A549 (cell line): Measurements from ENCODE around the gene ARAP1. TPM values are rescaled to one million over a fixed set of nuclear protein-coding genes. Genes with fewer than 3 reads are reported as not detected.

ENCODE experiments used
- ATAC-seq, 2 experiments: fragments of 200-7000 bp in 1 of 2; fragments of >200 bp in 1 of 2; cut with Nextera tagmentation in 1 of 2; cut with Tn5 transposase in 1 of 2; 3 replicates each; pipeline versions ENCODE4 v1.8.0 to v1.9.1; 2018 to 2020; ENCODE audit warnings: mild to moderate bottlenecking in 1 of 2, moderate library complexity in 1 of 2
- CTCF ChIA-PET: fragments of 300-600 bp; sonication (Branson Sonifier 250); formaldehyde crosslinking; extraction: SDS; loops from one replicate; lab custom pipeline; 2021; ENCODE audit warnings: antibody characterized with exemption, inconsistent platforms; lab: Yijun Ruan, JAX
- POLR2A ChIA-PET: fragments of 350-600 bp; formaldehyde crosslinking; extraction: SDS; loops from one replicate; lab custom pipeline; 2021; ENCODE audit warnings: antibody characterized with exemption, inconsistent platforms; lab: Yijun Ruan, JAX
- DNase-seq, 2 experiments: peaks; one replicate each; pipeline versions ENCODE4 v3.0.0 to v3.0.0-alpha.2; 2011 to 2016; ENCODE audit warnings: low read depth in 1 of 2, low spot score in 1 of 2
- FAIRE-seq: peaks from 2 replicates; lab custom pipeline; 2011; peaks lifted over from hg19 to GRCh38; lab: Jason Lieb, UNC
- H3K27ac ChIP-seq, 2 experiments: fragments of >200 bp; sonication (Bioruptor Twin); formaldehyde crosslinking; 3 replicates each; pipeline ENCODE4 v1.5.1; 2016 to 2017
- H3K4me1 ChIP-seq: fragments of >200 bp; sonication (Bioruptor Twin); formaldehyde crosslinking; 3 replicates; pipeline ENCODE4 v1.6.1; 2016
- H3K4me2 ChIP-seq: fragments of >200 bp; sonication (Bioruptor Twin); formaldehyde crosslinking; 3 replicates; pipeline ENCODE4 v1.6.1; 2016
- H3K4me3 ChIP-seq: fragments of >200 bp; sonication (Bioruptor Twin); formaldehyde crosslinking; 3 replicates; pipeline ENCODE4 v1.5.1; 2016
- H3K9me3 ChIP-seq: fragments of >200 bp; sonication (Bioruptor Twin); formaldehyde crosslinking; 3 replicates; pipeline ENCODE4 v1.6.1; 2016
- CBX2 ChIP-seq: fragments of 200-600 bp; sonication (generic); IDR thresholded peaks from 2 replicates; pipeline ENCODE4 v1.6.1; 2016; ENCODE audit warnings: low read depth, mild to moderate bottlenecking, borderline replicate concordance
- ESRRA ChIP-seq: fragments of 150-350 bp; IDR thresholded peaks from 2 replicates; pipeline ENCODE4 v1.6.1; 2014; ENCODE audit warnings: mild to moderate bottlenecking, low read length, borderline replicate concordance
- GATA3 ChIP-seq: IDR thresholded peaks from 2 replicates; pipeline ENCODE4 v1.6.1; 2012; ENCODE audit warnings: borderline replicate concordance
- HDAC2 ChIP-seq: fragments of 200-600 bp; sonication (generic); IDR thresholded peaks from 2 replicates; pipeline ENCODE4 v1.6.1; 2016
- HEYL ChIP-seq: fragments of 250-450 bp; sonication (Bioruptor Pico); IDR thresholded peaks from 2 replicates; pipeline ENCODE4 v1.8.0; 2021; ENCODE audit warnings: mild to moderate bottlenecking, moderate library complexity
- JUN ChIP-seq, 2 experiments: fragments of >200 bp; sonication (Bioruptor Twin); formaldehyde crosslinking; IDR thresholded peaks; 2 replicates in 1 of 2; 3 replicates in 1 of 2; pipeline ENCODE4 v1.6.1; 2016 to 2017
- MYC ChIP-seq: IDR thresholded peaks from 2 replicates; pipeline ENCODE4 v1.6.1; 2012; ENCODE audit warnings: mild to moderate bottlenecking, inconsistent platforms, low read length, improper control_type of control experiment, borderline replicate concordance
- NFE2L2 ChIP-seq: fragments of 150-350 bp; conservative IDR thresholded peaks from 2 replicates; pipeline ENCODE4 v1.6.1; 2014; ENCODE audit warnings: low read length
- RAD21 ChIP-seq, 2 experiments: fragments of >200 bp in 1 of 2; sonication (Bioruptor Twin) in 1 of 2; formaldehyde crosslinking in 1 of 2; IDR thresholded peaks in 1 of 2; conservative IDR thresholded peaks in 1 of 2; 2 replicates in 1 of 2; 3 replicates in 1 of 2; pipeline ENCODE4 v1.6.1; 2012 to 2018; ENCODE audit warnings: inconsistent platforms in 1 of 2
- RARB ChIP-seq: fragments of 250-450 bp; sonication (Bioruptor Pico); IDR thresholded peaks from 2 replicates; pipeline ENCODE4 v1.8.0; 2021; ENCODE audit warnings: mild to moderate bottlenecking, moderate library complexity
- RFX5 ChIP-seq: fragments of 450-650 bp; IDR thresholded peaks from 2 replicates; pipeline ENCODE4 v1.7.1; 2014; ENCODE audit warnings: antibody characterized with exemption, mild to moderate bottlenecking, moderate library complexity
- RNF2 ChIP-seq: fragments of 200-600 bp; sonication (generic); IDR thresholded peaks from 2 replicates; pipeline ENCODE4 v1.6.1; 2016; ENCODE audit warnings: low read depth, mild to moderate bottlenecking, antibody characterized with exemption, moderate library complexity, borderline replicate concordance
- SMC3 ChIP-seq: fragments of >200 bp; sonication (Bioruptor Twin); formaldehyde crosslinking; IDR thresholded peaks from 3 replicates; pipeline ENCODE4 v1.6.1; 2018; ENCODE audit warnings: inconsistent platforms
- TFCP2L1 ChIP-seq: fragments of 250-450 bp; sonication (Bioruptor Pico); IDR thresholded peaks from 2 replicates; pipeline ENCODE4 v1.5.0; 2021; ENCODE audit warnings: mild to moderate bottlenecking
- ZC3H11A ChIP-seq: fragments of 450-650 bp; IDR thresholded peaks from 2 replicates; pipeline ENCODE4 v1.6.1; 2014; ENCODE audit warnings: antibody characterized with exemption, mild to moderate bottlenecking
- ZFP36 ChIP-seq: fragments of 450-650 bp; IDR thresholded peaks from 2 replicates; pipeline ENCODE4 v1.6.1; 2014; ENCODE audit warnings: borderline replicate concordance; ENCODE audit not compliant: partially characterized antibody
- ZSCAN20 ChIP-seq: fragments of 250-450 bp; sonication (Bioruptor Pico); IDR thresholded peaks from 2 replicates; pipeline ENCODE4 v1.8.0; 2022; ENCODE audit warnings: mild to moderate bottlenecking, moderate library complexity
- WGBS: methylation state at CpG from one replicate; pipeline ENCODE4 v1.1.6; 2017; ENCODE audit errors: missing lambda C conversion rate; 5-methylcytosine and 5-hydroxymethylcytosine counted together
- polyA plus RNA-seq, 4 experiments: library from polyadenylated mRNA; depleted of rRNA in 3 of 4; stranded (reverse); fragments of >200 nt; fragmentation: RNase III in 1 of 4; extraction: RNeasy Plus Mini Kit Qiagen cat#74134 plus additional on column Dnase treatment in 1 of 4; gene quantifications; 2 replicates in 3 of 4; 3 replicates in 1 of 4; pipeline ENCODE4 v1.2.3, GENCODE V29; 2011 to 2017
- TF ChIP-seq, protein P1 (sequence below): IDR thresholded peaks from 2 replicates; pipeline ENCODE4 v1.6.1; 2012
- TF ChIP-seq, protein P2 (sequence below): fragments of 450-650 bp; IDR thresholded peaks from 2 replicates; pipeline ENCODE4 v1.6.1; 2014; ENCODE audit warnings: antibody characterized with exemption
- TF ChIP-seq, protein P3 (sequence below): fragments of >200 bp; sonication (Bioruptor Twin); formaldehyde crosslinking; IDR thresholded peaks from 2 replicates; pipeline ENCODE4 v1.6.1; 2016
- TF ChIP-seq, protein P4 (sequence below): IDR thresholded peaks from 2 replicates; pipeline ENCODE4 v1.6.1; 2012
- TF ChIP-seq, protein P5 (sequence below): IDR thresholded peaks from 2 replicates; pipeline ENCODE4 v1.6.1; 2012; ENCODE audit warnings: low read depth, borderline replicate concordance

ARAP1 gene
- polyA plus RNA-seq, 2 of the 4 experiments (the other 2 are of a cell fraction), result 29.5 to 30.1 TPM

DNA sequence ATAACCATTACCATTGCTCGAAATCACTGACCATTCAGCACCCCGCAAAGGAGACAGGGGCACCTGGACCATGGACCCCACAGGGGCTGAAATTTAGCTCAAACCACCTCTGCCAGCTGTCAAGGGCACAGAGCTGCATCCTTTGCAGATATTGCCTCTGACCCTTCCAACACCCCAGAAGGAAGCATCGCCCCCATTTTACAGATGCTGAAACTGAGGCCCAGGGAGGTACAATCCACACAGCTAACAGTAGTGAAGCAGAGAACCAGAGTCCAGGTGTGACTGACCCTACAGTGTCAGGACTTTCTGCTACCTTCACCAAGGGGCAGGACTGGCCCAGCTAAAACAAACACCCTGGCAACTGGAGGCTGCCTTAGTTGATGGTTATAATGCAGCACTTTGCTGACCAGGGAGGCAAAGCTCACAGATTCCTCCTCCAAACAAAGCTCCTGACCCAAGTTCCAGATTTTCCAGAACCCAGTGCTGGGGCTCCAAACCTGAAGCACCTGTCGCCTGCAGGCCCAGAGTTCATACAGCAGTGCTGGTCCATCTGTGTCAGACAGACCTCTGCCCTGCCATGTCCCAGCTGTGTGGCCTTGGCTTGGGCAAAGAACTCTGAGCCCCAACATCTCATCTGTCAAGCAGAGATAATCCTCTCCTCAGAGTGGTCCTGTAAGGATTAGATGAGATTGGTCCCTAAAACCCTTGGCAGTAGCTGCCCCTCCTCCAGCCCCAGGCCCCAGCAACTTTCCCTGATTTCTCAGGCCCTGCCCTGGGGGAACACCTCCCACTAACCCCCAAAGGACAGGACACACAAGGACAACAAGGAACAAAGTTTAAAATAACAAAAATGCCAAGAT lies 15.2 kb upstream of the ARAP1 start:
- Histone ChIP-seq H3K4me2 (no peak overlapping the region), H3K4me3 (no peak overlapping the region), H3K9me3 (no peaks in the 10 kb centered on the region), H3K27ac (no peak overlapping the region), H3K4me1 (peaks cover 7% of the 10 kb centered on the region; the same call in 2 of the 3 replicates)
- POLR2A ChIA-PET, result no interaction called here
- 94% methylated on average over 4 of the region's 4 CpGs for WGBS
- no peak for TF ChIP-seq JUN (IDR thresholded peaks at IDR 0.05)
- TF ChIP-seq SMC3, result no peak
- TF ChIP-seq RARB (CRISPR knock-in tag), result no peak
- no peak for TF ChIP-seq ZC3H11A
- TF ChIP-seq HDAC2, result no peak
- TF ChIP-seq ZFP36, result no peak
- TF ChIP-seq, protein P1, sequence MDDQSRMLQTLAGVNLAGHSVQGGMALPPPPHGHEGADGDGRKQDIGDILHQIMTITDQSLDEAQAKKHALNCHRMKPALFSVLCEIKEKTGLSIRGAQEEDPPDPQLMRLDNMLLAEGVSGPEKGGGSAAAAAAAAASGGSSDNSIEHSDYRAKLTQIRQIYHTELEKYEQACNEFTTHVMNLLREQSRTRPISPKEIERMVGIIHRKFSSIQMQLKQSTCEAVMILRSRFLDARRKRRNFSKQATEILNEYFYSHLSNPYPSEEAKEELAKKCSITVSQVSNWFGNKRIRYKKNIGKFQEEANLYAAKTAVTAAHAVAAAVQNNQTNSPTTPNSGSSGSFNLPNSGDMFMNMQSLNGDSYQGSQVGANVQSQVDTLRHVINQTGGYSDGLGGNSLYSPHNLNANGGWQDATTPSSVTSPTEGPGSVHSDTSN, result no peak
- no peak for TF ChIP-seq MYC
- TF ChIP-seq ZSCAN20 (CRISPR knock-in tag), result no peak
- no peak for TF ChIP-seq NFE2L2
- TF ChIP-seq, protein P2, sequence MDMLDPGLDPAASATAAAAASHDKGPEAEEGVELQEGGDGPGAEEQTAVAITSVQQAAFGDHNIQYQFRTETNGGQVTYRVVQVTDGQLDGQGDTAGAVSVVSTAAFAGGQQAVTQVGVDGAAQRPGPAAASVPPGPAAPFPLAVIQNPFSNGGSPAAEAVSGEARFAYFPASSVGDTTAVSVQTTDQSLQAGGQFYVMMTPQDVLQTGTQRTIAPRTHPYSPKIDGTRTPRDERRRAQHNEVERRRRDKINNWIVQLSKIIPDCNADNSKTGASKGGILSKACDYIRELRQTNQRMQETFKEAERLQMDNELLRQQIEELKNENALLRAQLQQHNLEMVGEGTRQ, result no peak
- ATAC-seq (no peak), DNase-seq (no peak), FAIRE-seq (no peak)
- CTCF ChIA-PET, result interaction anchor here (1.2 to 3.3 kb wide), 4 partner anchors 26 to 522 kb away, joined by 3 to 20 read pairs (median 4); no protein-coding TSS in a partner anchor

DNA sequence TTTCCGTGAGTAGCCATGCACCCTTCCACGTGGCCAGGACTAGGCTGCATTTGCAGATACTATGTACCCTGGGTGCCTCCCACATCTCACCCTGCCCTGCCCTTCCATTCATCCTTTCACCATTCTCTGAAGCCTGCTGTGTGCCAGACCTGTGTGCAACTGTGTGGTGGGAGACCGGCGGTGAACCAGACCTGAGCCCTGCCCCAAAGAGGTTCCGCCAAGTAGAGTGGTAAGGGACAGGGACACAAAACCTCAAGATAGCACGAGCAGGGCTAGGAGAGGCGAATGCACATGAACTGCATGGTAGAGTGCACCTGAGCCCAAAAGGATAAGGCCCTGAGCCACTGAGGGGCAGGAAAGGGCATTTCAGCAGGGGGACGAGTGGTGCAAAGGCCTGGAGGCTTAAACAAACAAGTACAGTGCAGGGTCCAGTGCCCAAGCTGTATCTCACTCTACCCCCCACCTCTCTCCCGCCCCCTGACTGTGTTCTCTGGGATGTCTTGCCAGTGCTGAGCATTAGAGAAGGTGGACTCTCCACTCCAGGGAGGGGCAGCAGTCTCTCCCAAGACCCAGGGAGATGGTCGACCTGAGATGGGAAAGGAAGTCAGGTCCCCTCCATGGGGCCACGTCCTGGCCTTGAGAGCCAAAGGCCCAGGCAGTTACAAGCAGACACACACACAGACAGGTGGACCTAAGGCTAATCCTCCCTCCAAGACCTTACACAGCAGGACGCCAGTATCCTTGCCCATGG lies 14.1 kb upstream of the ARAP1 start:
- no peak for TF ChIP-seq HEYL (CRISPR knock-in tag)
- TF ChIP-seq CBX2, result no peak
- TF ChIP-seq GATA3, result no peak
- no peak for TF ChIP-seq RNF2
- TF ChIP-seq JUN (IDR thresholded peaks at IDR 0.05), result no peak
- no peak for TF ChIP-seq ESRRA
- ATAC-seq (no peak; a peak in 1 of 6 replicates), FAIRE-seq (no peak), DNase-seq (no peak)
- Histone ChIP-seq H3K27ac (no peak overlapping the region), H3K4me1 (peaks cover 1% of the 10 kb centered on the region; the same call in 1 of the 3 replicates), H3K4me3 (no peak overlapping the region), H3K9me3 (no peaks in the 10 kb centered on the region), H3K4me2 (no peak overlapping the region)
- ChIA-PET CTCF (interaction anchor here (0.6 to 3.3 kb wide), 3 partner anchors 27 to 62 kb away, joined by 3 to 20 read pairs (median 4); no protein-coding TSS in a partner anchor), POLR2A (interaction anchor here (0.6 kb wide), 1 partner anchor 440 kb away, joined by 3 read pairs; no protein-coding TSS in a partner anchor)
- WGBS, result 75% methylated on average over 12 of the region's 12 CpGs

DNA sequence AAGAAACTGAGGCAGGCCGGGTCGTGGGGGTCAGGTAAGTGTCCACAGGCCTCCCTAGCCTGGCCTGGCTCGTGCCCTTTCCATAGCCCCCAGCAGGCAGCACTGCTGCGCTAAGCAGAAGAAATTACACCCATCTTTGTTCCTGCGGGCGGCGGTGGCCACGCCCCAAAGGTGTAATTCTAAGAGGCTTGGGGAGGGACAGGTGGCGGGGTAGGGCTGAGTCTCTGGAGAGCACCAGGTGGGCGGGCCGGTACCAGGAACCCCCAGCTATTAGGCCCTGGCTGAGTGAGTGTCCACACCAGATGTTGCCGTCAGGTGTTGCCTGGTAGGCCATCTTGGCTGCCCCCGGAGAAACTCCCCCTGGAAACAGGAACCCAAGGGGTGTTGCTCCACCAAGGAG lies 12.3 kb upstream of the ARAP1 start:
- no peak for FAIRE-seq
- TF ChIP-seq, protein P3, sequence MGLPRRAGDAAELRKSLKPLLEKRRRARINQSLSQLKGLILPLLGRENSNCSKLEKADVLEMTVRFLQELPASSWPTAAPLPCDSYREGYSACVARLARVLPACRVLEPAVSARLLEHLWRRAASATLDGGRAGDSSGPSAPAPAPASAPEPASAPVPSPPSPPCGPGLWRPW, result no peak
- TF ChIP-seq, protein P2, result no peak
- no peak for TF ChIP-seq TFCP2L1 (CRISPR knock-in tag)
- TF ChIP-seq SMC3, result no peak
- no peak for TF ChIP-seq RFX5
- TF ChIP-seq RAD21 (conservative IDR thresholded peaks at IDR 0.05 in 1 of 2, IDR thresholded peaks at IDR 0.05 in 1 of 2), result no peak
- TF ChIP-seq, protein P4, sequence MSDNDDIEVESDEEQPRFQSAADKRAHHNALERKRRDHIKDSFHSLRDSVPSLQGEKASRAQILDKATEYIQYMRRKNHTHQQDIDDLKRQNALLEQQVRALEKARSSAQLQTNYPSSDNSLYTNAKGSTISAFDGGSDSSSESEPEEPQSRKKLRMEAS, result no peak
- no peak for TF ChIP-seq RNF2
- no peak for TF ChIP-seq JUN (IDR thresholded peaks at IDR 0.05)
- TF ChIP-seq, protein P5, sequence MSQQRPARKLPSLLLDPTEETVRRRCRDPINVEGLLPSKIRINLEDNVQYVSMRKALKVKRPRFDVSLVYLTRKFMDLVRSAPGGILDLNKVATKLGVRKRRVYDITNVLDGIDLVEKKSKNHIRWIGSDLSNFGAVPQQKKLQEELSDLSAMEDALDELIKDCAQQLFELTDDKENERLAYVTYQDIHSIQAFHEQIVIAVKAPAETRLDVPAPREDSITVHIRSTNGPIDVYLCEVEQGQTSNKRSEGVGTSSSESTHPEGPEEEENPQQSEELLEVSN, result no peak
- H3K4me2 ChIP-seq, result no peak overlapping the region
- ATAC-seq, result no peak; a peak in 1 of 6 replicates
- DNase-seq, result no peak
- no peak overlapping the region for H3K27ac ChIP-seq
- peaks cover 4% of the 10 kb centered on the region; the same call in 1 of the 3 replicates for H3K4me1 ChIP-seq
- ChIA-PET CTCF (interaction anchor here (0.6 to 1.3 kb wide), 3 partner anchors 13 to 39 kb away, joined by 3 to 5 read pairs (median 3); no protein-coding TSS in a partner anchor), POLR2A (no interaction called here)
- peaks cover 7% of the 10 kb centered on the region; the same call in 1 of the 3 replicates for H3K9me3 ChIP-seq
- H3K4me3 ChIP-seq, result no peak overlapping the region
- 82% methylated on average over 13 of the region's 13 CpGs for WGBS
